Stimulated activated CD8-positive, alpha-beta memory T cell treated with anti-CD3 and anti-CD28 coated beads, Interleukin-7, amount 100 ng/mL, for 1 hour (primary cell): ENCODE data around the gene STRA8.
A peak's percentile ranks its signal among the peaks of the same experiment; 100 is the strongest.

Source experiments
- DNase-seq, 2 donors: peaks; one replicate each; pipeline ENCODE4 v3.0.0-alpha.2; 2020; ENCODE audit warnings: low read depth in 2 of 2

Gene STRA8

DNA sequence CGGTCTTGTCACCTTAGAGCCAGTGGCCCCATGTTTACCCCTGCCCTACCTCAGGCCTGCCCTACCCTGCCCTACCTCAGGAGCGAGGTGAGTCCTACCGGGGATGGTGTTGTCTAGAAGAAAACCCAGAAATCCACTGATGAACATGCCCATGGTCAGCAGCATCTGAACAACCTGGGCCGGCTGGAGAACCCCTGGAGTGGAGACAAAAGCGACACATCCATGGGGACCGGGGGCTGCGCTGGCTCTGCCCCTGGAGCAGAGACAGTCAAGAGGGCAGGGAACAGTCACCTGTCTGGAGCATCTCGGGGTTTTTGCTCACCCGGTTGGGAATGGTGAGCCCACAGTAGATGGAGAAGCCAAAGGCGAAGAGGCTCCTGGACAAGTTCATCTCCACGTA is 36.3 kb downstream of the STRA8 start:
- DNase-seq, result no peak

DNA sequence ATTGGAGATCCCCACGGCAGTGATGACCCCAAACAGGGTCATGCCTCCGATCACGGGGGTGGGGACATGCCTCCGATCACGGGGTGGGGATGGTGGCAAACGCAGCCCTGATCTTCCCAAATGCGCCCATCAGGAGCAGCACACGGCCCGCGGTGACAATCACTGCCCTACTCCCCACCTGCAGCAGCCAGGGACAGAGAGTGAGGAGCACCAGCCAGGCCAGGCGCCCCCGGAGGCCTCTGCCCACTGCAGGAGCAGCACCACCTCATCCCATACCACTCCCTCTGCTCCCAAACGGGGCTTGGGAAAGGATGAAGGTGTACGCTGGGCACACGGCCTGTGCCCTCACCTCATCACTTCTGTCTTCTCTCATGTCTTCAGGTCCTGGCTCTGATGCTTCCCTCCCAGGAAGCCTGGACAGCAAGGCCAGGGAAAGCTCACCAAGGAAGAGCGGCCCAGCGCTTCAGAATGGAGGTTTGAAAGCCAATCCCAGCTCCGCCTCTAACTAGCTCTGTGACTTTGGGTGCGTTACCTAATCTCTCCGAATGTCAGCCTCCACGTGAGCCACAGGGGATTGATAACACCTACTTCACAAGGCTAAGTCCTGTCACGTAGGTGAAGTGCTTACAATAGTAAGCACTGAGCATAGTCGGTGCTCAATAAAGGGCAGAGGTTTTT is 37.1 kb downstream of the STRA8 start:
- DNase-seq, result no peak

- no peak for DNase-seq
Observed at GRCh38 chr7:135271255-135271615, 37.6 kb downstream of the STRA8 start.

DNA sequence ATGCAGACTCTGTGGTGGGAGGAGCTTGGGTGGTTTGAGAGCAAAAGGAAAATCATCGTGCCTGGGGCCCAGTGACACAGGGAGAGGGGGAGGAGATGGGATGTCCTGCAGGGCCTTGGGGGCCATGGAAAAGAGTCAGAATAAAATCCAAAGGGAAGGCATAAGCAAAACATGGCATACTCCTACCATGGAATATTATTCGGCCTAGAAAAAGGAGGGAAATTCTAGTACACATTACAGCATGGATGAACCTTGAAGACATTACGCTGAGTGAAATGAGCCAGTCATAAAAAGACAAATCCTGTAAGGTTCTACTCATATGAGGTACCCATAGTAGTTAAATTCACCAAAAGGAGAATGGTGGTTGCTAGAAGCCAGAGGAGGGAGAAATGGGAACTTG is 38.7 kb downstream of the STRA8 start:
- DNase-seq, result no peak

DNA sequence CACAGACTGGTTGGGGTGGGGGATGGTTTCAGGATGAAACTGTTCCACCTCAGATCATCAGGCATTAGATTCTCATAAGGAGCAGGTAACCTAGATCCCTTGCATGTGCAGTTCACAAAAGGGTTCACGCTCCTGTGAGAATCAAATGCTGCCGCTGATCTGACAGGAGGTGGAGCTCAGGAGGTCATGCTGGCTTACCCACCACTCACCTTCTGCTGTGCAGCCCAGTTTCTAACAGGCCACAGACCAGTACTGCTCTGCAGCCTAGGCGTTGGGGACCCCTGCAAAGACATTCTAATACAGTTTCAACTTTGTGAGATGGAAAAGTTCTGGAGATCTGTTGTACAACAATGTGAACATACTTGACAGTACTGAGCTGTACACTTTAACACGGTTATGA is 39.9 kb downstream of the STRA8 start:
- no peak for DNase-seq

GRCh38 chr7:135274495-135275268 is 41.0 kb downstream of the STRA8 start:
- peak; percentile 36 to 52 for DNase-seq

GRCh38 chr7:135275971-135276580 is 42.4 kb downstream of the STRA8 start:
- no peak for DNase-seq

- no peak for DNase-seq
Observed at GRCh38 chr7:135277161-135277560, 43.5 kb downstream of the STRA8 start.

DNA sequence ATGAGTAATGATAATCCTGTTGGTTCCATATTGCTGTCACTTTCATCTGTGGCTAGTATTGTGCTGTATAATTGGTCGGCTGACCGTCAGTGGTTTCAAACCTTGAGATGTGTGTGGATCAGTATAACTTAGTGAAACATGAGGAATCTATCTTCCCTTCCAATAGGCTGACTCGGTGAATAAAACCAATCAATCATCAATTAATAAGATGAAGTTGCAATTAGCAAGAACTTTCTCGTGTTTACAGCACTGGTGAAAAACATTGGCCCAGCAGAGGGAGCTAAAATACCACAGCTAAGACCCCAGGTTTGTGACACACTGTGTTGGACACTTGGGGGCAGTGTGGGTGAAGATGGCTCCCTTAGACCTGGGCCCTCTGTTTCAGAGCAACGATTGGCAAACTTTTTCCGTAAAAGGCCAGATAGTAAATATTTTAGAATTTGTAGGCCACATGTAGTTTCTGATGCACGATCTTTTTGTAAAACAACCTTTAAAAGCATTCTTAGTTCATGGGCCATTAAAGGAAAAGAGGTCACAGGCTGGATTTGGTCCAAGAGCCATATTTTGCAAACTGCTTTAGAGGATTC is 47.8 kb downstream of the STRA8 start:
- DNase-seq, result peak; percentile 41 to 52

- no peak for DNase-seq
Observed at GRCh38 chr7:135282561-135283254, 49.1 kb downstream of the STRA8 start.

- DNase-seq, result no peak
Observed at GRCh38 chr7:135283959-135284638, 50.5 kb downstream of the STRA8 start.

- DNase-seq, result no peak
Observed at GRCh38 chr7:135285547-135286233, 52.1 kb downstream of the STRA8 start.

DNA sequence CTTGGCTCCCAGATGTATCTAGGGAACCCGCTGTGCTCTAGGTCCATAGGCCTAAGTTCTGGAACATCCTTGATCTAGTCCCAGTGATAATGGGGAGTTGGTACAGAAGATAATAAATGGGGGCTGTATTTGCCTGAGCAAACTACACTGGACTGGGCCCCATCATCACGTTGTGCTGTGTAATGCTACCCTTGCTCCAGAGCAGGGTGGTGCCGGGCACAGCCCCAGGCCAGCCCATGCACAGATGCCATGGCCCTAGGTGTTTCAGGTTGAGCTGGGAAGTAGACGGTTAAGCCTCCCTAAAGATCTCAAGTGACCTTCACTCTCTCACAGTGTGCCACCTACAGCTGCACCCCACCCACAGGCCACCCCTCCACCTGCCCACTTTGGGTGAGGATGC is 53.2 kb downstream of the STRA8 start:
- DNase-seq, result no peak

DNA sequence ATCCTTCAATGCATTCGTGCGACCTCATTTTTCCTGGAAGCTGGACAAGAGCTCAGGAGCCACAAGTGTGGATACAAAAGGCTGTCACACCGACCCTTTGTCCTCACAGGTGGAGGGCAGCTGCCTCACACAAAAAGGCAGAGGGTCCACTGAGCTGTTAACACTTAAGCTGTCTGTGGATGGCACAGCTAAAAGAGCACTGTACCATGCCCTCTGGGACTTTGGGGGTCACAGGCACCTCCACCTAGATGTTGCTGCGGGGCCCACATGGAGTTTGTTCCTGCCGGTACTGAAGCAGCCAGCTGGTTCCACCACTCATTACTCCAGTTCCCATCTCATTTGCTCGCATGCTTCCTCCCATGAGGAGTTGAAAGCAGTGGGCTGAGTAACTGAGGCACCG is 57.0 kb downstream of the STRA8 start:
- no peak for DNase-seq

GRCh38 chr7:135291809-135292253 is 58.2 kb downstream of the STRA8 start:
- DNase-seq, result no peak

- no peak for DNase-seq
Observed at GRCh38 chr7:135299235-135299634, 65.6 kb downstream of the STRA8 start.

- DNase-seq, result no peak
Observed at GRCh38 chr7:135300913-135301765, 67.5 kb downstream of the STRA8 start.
